ENCODE results near the gene FGF19.

Gene FGF19

DNA sequence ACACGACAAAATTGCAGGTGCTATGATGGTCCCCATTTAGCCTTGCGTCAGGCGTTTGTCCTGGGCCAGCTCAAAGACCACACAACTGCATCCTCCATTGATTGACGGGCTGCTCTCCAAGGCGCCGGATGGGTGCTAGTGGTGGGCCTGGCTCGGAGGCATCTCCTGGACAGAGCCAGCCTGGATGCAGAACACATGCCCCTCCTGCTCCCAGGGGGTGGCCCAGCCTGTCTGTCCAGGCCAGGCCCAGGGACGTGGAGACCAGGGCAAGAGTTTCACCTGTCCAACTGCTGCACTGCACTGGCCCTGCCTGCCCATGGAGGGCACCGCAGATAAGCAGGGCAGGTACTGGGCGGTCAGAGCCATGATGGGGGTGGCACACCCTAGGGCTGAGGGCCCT, 23.4 kb upstream of the FGF19 start:
- H3K9me2 ChIP-seq (ENCODE audit: low read depth, low read length): no peaks in the 10 kb centered on the region
- H3K27ac ChIP-seq (ENCODE audit: low read depth, low read length, poor library complexity, severe bottlenecking): no peak overlapping the region
- TF ChIP-seq, protein P1, sequence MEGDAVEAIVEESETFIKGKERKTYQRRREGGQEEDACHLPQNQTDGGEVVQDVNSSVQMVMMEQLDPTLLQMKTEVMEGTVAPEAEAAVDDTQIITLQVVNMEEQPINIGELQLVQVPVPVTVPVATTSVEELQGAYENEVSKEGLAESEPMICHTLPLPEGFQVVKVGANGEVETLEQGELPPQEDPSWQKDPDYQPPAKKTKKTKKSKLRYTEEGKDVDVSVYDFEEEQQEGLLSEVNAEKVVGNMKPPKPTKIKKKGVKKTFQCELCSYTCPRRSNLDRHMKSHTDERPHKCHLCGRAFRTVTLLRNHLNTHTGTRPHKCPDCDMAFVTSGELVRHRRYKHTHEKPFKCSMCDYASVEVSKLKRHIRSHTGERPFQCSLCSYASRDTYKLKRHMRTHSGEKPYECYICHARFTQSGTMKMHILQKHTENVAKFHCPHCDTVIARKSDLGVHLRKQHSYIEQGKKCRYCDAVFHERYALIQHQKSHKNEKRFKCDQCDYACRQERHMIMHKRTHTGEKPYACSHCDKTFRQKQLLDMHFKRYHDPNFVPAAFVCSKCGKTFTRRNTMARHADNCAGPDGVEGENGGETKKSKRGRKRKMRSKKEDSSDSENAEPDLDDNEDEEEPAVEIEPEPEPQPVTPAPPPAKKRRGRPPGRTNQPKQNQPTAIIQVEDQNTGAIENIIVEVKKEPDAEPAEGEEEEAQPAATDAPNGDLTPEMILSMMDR (IDR thresholded peaks at IDR 0.05; ENCODE audit: low read length): no peak
- no peak for TF ChIP-seq EZH2 (IDR thresholded peaks at IDR 0.05; ENCODE audit: borderline replicate concordance, low read length)
- no peak overlapping the region for H3K9ac ChIP-seq (ENCODE audit: low read length)
- H3K4me2 ChIP-seq (ENCODE audit: low read length): no peak overlapping the region
- H4K20me1 ChIP-seq (ENCODE audit: insufficient read depth, low read length): no peaks in the 10 kb centered on the region
- H3K4me3 ChIP-seq (ENCODE audit: low read depth, low read length, poor library complexity, severe bottlenecking): no peak overlapping the region
- no peaks in the 10 kb centered on the region for H3K9me3 ChIP-seq (ENCODE audit: low read length)
- no peak overlapping the region for H2AFZ ChIP-seq (ENCODE audit: low read length)
- no peaks in the 10 kb centered on the region for H3F3A ChIP-seq (ENCODE audit: insufficient read depth, low read length)
- no peaks in the 10 kb centered on the region for H3K27me3 ChIP-seq (ENCODE audit: insufficient read depth, low read length)
- H3K79me2 ChIP-seq (ENCODE audit: insufficient read depth, low read length): no peaks in the 10 kb centered on the region
- H3K4me1 ChIP-seq (ENCODE audit: insufficient read depth, low read length, severe bottlenecking): no peaks in the 10 kb centered on the region
- H3K36me3 ChIP-seq (ENCODE audit: insufficient read depth, low read length): no peaks in the 10 kb centered on the region

DNA sequence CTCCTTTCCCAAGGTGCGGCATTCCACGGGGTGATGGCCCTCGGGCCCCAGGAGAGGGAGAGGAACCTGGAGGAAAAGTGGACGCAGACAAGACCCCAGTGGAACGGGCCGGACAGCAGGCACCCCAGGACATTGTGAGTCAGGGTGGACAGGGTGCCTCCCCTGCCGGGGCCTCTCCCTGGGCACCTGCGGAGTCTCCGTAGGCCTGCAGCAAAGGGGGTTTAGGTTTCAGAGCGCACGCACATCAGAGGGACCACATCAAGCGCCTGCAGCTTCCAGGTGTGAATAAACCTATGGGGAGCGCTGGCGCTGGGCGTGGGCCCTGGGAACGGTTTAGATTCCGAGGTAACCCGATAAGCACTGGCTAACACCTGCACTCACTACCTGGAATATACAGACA, 22.7 kb upstream of the FGF19 start:
- Histone ChIP-seq H3K79me2 (ENCODE audit: insufficient read depth, low read length) (no peaks in the 10 kb centered on the region), H3F3A (ENCODE audit: insufficient read depth, low read length) (no peaks in the 10 kb centered on the region), H3K9me3 (ENCODE audit: low read length) (no peaks in the 10 kb centered on the region), H3K36me3 (ENCODE audit: insufficient read depth, low read length) (no peaks in the 10 kb centered on the region), H3K27me3 (ENCODE audit: insufficient read depth, low read length) (no peaks in the 10 kb centered on the region), H3K4me3 (ENCODE audit: low read depth, low read length, poor library complexity, severe bottlenecking) (no peak overlapping the region), H3K4me2 (ENCODE audit: low read length) (no peak overlapping the region), H2AFZ (ENCODE audit: low read length) (no peak overlapping the region), H3K4me1 (ENCODE audit: insufficient read depth, low read length, severe bottlenecking) (no peaks in the 10 kb centered on the region), H3K9me2 (ENCODE audit: low read depth, low read length) (no peaks in the 10 kb centered on the region), H4K20me1 (ENCODE audit: insufficient read depth, low read length) (no peaks in the 10 kb centered on the region), H3K27ac (ENCODE audit: low read depth, low read length, poor library complexity, severe bottlenecking) (no peak overlapping the region), H3K9ac (ENCODE audit: low read length) (no peak overlapping the region)
- TF ChIP-seq EZH2 (IDR thresholded peaks at IDR 0.05; ENCODE audit: borderline replicate concordance, low read length): no peak
- TF ChIP-seq, protein P1 (IDR thresholded peaks at IDR 0.05; ENCODE audit: low read length): no peak

DNA sequence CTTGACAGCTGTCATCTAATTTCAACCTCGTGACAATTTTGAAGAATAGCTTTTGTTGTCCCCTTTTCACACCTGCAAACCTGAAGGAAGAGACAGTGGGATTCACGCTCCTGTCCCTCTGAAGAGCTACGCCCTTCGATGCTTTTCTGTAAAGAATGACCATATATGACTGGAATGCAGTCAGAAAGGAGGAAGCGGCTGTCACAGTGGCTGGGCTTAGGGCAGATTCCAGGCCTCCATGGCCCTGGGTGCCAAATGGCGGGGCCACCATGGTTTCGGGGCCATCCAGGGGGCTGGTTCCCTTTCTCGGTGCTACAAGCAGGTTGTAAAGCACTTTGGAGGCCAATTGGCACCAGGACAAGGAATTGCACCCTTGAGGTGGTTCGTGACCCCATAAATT, 22.2 kb upstream of the FGF19 start:
- H4K20me1 ChIP-seq (ENCODE audit: insufficient read depth, low read length): no peaks in the 10 kb centered on the region
- H2AFZ ChIP-seq (ENCODE audit: low read length): no peak overlapping the region
- no peaks in the 10 kb centered on the region for H3K4me1 ChIP-seq (ENCODE audit: insufficient read depth, low read length, severe bottlenecking)
- no peak overlapping the region for H3K4me2 ChIP-seq (ENCODE audit: low read length)
- no peaks in the 10 kb centered on the region for H3K36me3 ChIP-seq (ENCODE audit: insufficient read depth, low read length)
- no peaks in the 10 kb centered on the region for H3K27me3 ChIP-seq (ENCODE audit: insufficient read depth, low read length)
- H3F3A ChIP-seq (ENCODE audit: insufficient read depth, low read length): no peaks in the 10 kb centered on the region
- no peaks in the 10 kb centered on the region for H3K9me2 ChIP-seq (ENCODE audit: low read depth, low read length)
- no peak for TF ChIP-seq EZH2 (IDR thresholded peaks at IDR 0.05; ENCODE audit: borderline replicate concordance, low read length)
- TF ChIP-seq, protein P1 (IDR thresholded peaks at IDR 0.05; ENCODE audit: low read length): no peak
- no peaks in the 10 kb centered on the region for H3K79me2 ChIP-seq (ENCODE audit: insufficient read depth, low read length)
- no peak overlapping the region for H3K27ac ChIP-seq (ENCODE audit: low read depth, low read length, poor library complexity, severe bottlenecking)
- no peak overlapping the region for H3K9ac ChIP-seq (ENCODE audit: low read length)
- H3K9me3 ChIP-seq (ENCODE audit: low read length): no peaks in the 10 kb centered on the region
- H3K4me3 ChIP-seq (ENCODE audit: low read depth, low read length, poor library complexity, severe bottlenecking): no peak overlapping the region
